Measurements from ENCODE around the gene CACNA1D. TPM values are rescaled to one million over a fixed set of nuclear protein-coding genes. Genes with fewer than 3 reads are reported as not detected.

The CACNA1D gene
- total and polyA plus RNA-seq, 7 experiments from 2014 or later = 0.61 to 2.0 (median 0.70) TPM; not detected in 4

DNA sequence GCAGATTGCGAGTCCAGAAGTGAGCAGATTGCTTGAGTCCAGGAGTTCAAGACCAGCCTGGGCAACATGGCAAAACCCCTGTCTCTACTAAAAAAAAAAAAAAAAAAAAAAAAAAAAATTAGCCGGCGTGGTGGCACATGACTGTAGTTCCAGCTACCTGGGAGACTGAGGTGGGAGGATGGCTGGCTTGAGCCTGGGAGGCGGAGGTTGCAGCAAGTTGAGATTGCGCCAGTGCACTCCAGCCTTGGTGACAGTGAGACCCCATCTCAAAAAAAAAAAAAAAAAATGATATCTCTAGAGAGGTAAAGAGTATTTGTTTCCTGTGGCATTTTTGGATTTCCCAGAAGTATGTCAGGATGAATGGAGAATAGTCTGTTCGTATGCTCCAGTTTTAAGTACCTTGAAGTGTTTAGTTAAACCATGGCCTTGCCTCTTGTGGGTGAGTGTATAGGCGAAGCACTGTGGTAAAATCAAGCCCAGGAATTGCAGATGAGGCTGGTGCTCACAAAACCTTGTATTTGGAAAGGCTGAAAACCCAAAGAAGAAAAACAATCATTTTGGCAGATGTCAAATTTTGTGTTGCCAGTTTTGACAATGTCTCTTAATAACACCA is 5.9 kb downstream of the CACNA1D start:
- Mint-ChIP-seq H3K27me3 (peaks cover 46 to 70% (median 48%) of the 10 kb centered on the region in 5 donors), H3K27ac (no peak overlapping the region), H3K9me3 (no peaks in the 10 kb centered on the region), H3K36me3 (no peaks in the 10 kb centered on the region), H3K4me3 (no peak overlapping the region), H3K4me1 (peaks cover 0 to 10% (median 9%) of the 10 kb centered on the region in 7 donors)
- H3K4me3 ChIP-seq (ENCODE audit: low read length) = no peak overlapping the region
- H3K36me3 ChIP-seq (ENCODE audit: control insufficient read depth in 2 of 3, insufficient read depth in 3 of 3, low read length in 3 of 3) = no peaks in the 10 kb centered on the region
- POLR2A ChIA-PET = no interaction called here
- H3K9me3 ChIP-seq (ENCODE audit: control insufficient read depth in 2 of 3, low read length in 3 of 3) = no peaks in the 10 kb centered on the region
- H3K27ac ChIP-seq (ENCODE audit: low read depth, low read length) = no peak overlapping the region
- CTCF ChIA-PET = no interaction called here
- ATAC-seq = no peak
- H3K27me3 ChIP-seq (ENCODE audit: control insufficient read depth in 2 of 2, insufficient read depth in 2 of 2, low read length in 2 of 2) = peaks cover 0 to 15% of the 10 kb centered on the region in 2 donors
- no peak for DNase-seq
- intact Hi-C loops (cut with micrococcal nuclease) = no loop called here
- H3K4me1 ChIP-seq (ENCODE audit: control insufficient read depth in 2 of 2, insufficient read depth in 2 of 2, low read length in 2 of 2) = no peaks in the 10 kb centered on the region

GRCh38 chr3:53501178-53501577 is 6.8 kb downstream of the CACNA1D start:
- Mint-ChIP-seq H3K4me1 (peaks cover 0 to 5% (median 4%) of the 10 kb centered on the region in 7 donors), H3K27me3 (peaks cover 50 to 70% (median 53%) of the 10 kb centered on the region in 5 donors), H3K4me3 (no peak overlapping the region), H3K9me3 (no peaks in the 10 kb centered on the region), H3K27ac (no peak overlapping the region), H3K36me3 (no peaks in the 10 kb centered on the region)
- intact Hi-C loops (cut with micrococcal nuclease) = no loop called here
- H3K4me3 ChIP-seq (ENCODE audit: low read length) = no peak overlapping the region
- H3K27ac ChIP-seq (ENCODE audit: low read depth, low read length) = no peak overlapping the region
- peaks cover 0 to 10% of the 10 kb centered on the region in 2 donors for H3K27me3 ChIP-seq (ENCODE audit: control insufficient read depth in 2 of 2, insufficient read depth in 2 of 2, low read length in 2 of 2)
- ChIA-PET CTCF (no interaction called here), POLR2A (no interaction called here)
- no peak for ATAC-seq
- H3K36me3 ChIP-seq (ENCODE audit: control insufficient read depth in 2 of 3, insufficient read depth in 3 of 3, low read length in 3 of 3) = no peaks in the 10 kb centered on the region
- H3K4me1 ChIP-seq (ENCODE audit: control insufficient read depth in 2 of 2, insufficient read depth in 2 of 2, low read length in 2 of 2) = no peaks in the 10 kb centered on the region
- DNase-seq = no peak
- no peaks in the 10 kb centered on the region for H3K9me3 ChIP-seq (ENCODE audit: control insufficient read depth in 2 of 3, low read length in 3 of 3)

GRCh38 chr3:53502737-53503136 is 8.3 kb downstream of the CACNA1D start:
- CTCF ChIA-PET = no interaction called here

DNA sequence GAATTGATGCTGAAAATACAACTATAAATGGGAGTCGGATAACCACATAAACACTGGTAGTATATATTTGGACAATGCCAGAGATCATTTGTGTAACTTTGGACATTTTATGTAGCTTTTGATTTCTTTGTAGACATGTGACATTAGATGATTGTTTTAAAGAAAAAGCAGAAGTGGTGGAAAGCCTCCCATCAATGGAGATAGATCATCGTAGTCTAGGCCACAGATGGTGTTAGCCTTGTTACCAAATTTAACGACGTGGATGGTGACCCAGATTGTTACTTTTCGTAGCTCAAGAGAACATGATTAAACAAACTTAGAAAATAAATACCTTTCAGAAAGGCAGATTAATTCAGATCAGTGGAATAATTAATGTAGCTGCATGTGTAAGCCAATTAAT is 8.8 kb downstream of the CACNA1D start:
- ATAC-seq (no peak), DNase-seq (no peak)
- Histone ChIP-seq H3K27me3 (ENCODE audit: control insufficient read depth in 2 of 2, insufficient read depth in 2 of 2, low read length in 2 of 2) (peaks cover 0 to 3% of the 10 kb centered on the region in 2 donors), H3K27ac (ENCODE audit: low read depth, low read length) (no peak overlapping the region), H3K4me1 (ENCODE audit: control insufficient read depth in 2 of 2, insufficient read depth in 2 of 2, low read length in 2 of 2) (no peaks in the 10 kb centered on the region), H3K4me3 (ENCODE audit: low read length) (no peak overlapping the region), H3K9me3 (ENCODE audit: control insufficient read depth in 2 of 3, low read length in 3 of 3) (no peaks in the 10 kb centered on the region), H3K36me3 (ENCODE audit: control insufficient read depth in 2 of 3, insufficient read depth in 3 of 3, low read length in 3 of 3) (no peaks in the 10 kb centered on the region)
- Mint-ChIP-seq H3K4me3 (no peak overlapping the region), H3K27me3 (peaks cover 35 to 58% (median 45%) of the 10 kb centered on the region in 5 donors), H3K9me3 (no peaks in the 10 kb centered on the region), H3K36me3 (no peaks in the 10 kb centered on the region), H3K4me1 (no peaks in the 10 kb centered on the region), H3K27ac (no peak overlapping the region)
- CTCF ChIA-PET = no interaction called here
- intact Hi-C loops (cut with micrococcal nuclease) = no loop called here
- POLR2A ChIA-PET = no interaction called here

More at GRCh38 chr3:53502737-53503136, 8.3 kb downstream of the CACNA1D start:
- Mint-ChIP-seq H3K4me3 (no peak overlapping the region), H3K27ac (no peak overlapping the region), H3K27me3 (peaks cover 37 to 60% (median 47%) of the 10 kb centered on the region in 5 donors), H3K36me3 (no peaks in the 10 kb centered on the region), H3K4me1 (no peaks in the 10 kb centered on the region), H3K9me3 (no peaks in the 10 kb centered on the region)
- POLR2A ChIA-PET = no interaction called here
- H3K27me3 ChIP-seq (ENCODE audit: control insufficient read depth in 2 of 2, insufficient read depth in 2 of 2, low read length in 2 of 2) = peaks cover 0 to 3% of the 10 kb centered on the region in 2 donors
- no peak overlapping the region for H3K4me3 ChIP-seq (ENCODE audit: low read length)
- no peak overlapping the region for H3K27ac ChIP-seq (ENCODE audit: low read depth, low read length)
- ATAC-seq (no peak), DNase-seq (no peak)
- H3K36me3 ChIP-seq (ENCODE audit: control insufficient read depth in 2 of 3, insufficient read depth in 3 of 3, low read length in 3 of 3) = no peaks in the 10 kb centered on the region
- no peaks in the 10 kb centered on the region for H3K4me1 ChIP-seq (ENCODE audit: control insufficient read depth in 2 of 2, insufficient read depth in 2 of 2, low read length in 2 of 2)
- intact Hi-C loops (cut with micrococcal nuclease) = no loop called here
- no peaks in the 10 kb centered on the region for H3K9me3 ChIP-seq (ENCODE audit: control insufficient read depth in 2 of 3, low read length in 3 of 3)

- intact Hi-C loops (cut with micrococcal nuclease) = no loop called here
Measured at GRCh38 chr3:53506110-53506762, 11.8 kb downstream of the CACNA1D start.

GRCh38 chr3:53506763-53507145 is 12.3 kb downstream of the CACNA1D start:
- POLR2A ChIA-PET = interaction anchor here (0.7 kb wide), 1 partner anchor 11 kb away, joined by 3 read pairs; no protein-coding TSS in a partner anchor
- H3K4me3 Mint-ChIP-seq = no peak overlapping the region
- peaks cover 35 to 57% (median 48%) of the 10 kb centered on the region in 5 donors for H3K27me3 Mint-ChIP-seq

More at GRCh38 chr3:53506110-53506762, 11.8 kb downstream of the CACNA1D start:
- Mint-ChIP-seq H3K9me3 (no peaks in the 10 kb centered on the region), H3K27me3 (peaks cover 39 to 58% (median 51%) of the 10 kb centered on the region in 5 donors), H3K4me3 (no peak overlapping the region), H3K27ac (no peak overlapping the region), H3K36me3 (no peaks in the 10 kb centered on the region), H3K4me1 (peaks cover 0 to 3% (median 0%) of the 10 kb centered on the region in 7 donors)
- ChIA-PET CTCF (no interaction called here), POLR2A (no interaction called here)
- Histone ChIP-seq H3K27me3 (ENCODE audit: control insufficient read depth in 2 of 2, insufficient read depth in 2 of 2, low read length in 2 of 2) (peaks cover 0 to 3% of the 10 kb centered on the region in 2 donors), H3K4me1 (ENCODE audit: control insufficient read depth in 2 of 2, insufficient read depth in 2 of 2, low read length in 2 of 2) (no peaks in the 10 kb centered on the region), H3K36me3 (ENCODE audit: control insufficient read depth in 2 of 3, insufficient read depth in 3 of 3, low read length in 3 of 3) (no peaks in the 10 kb centered on the region), H3K4me3 (ENCODE audit: low read length) (no peak overlapping the region), H3K27ac (ENCODE audit: low read depth, low read length) (no peak overlapping the region), H3K9me3 (ENCODE audit: control insufficient read depth in 2 of 3, low read length in 3 of 3) (no peaks in the 10 kb centered on the region)
- no peak for DNase-seq
- ATAC-seq = no peak

GRCh38 chr3:53509494-53509893 is 15.1 kb downstream of the CACNA1D start:
- no peaks in the 10 kb centered on the region for H3K4me1 ChIP-seq (ENCODE audit: control insufficient read depth in 2 of 2, insufficient read depth in 2 of 2, low read length in 2 of 2)
- Mint-ChIP-seq H3K27me3 (peaks cover 32 to 58% (median 51%) of the 10 kb centered on the region in 5 donors), H3K27ac (no peak overlapping the region)

More at GRCh38 chr3:53506763-53507145, 12.3 kb downstream of the CACNA1D start:
- no peaks in the 10 kb centered on the region for H3K9me3 ChIP-seq (ENCODE audit: control insufficient read depth in 2 of 3, low read length in 3 of 3)
- Mint-ChIP-seq H3K4me1 (peaks cover 0 to 3% (median 0%) of the 10 kb centered on the region in 7 donors), H3K27ac (no peak overlapping the region), H3K36me3 (no peaks in the 10 kb centered on the region), H3K9me3 (no peaks in the 10 kb centered on the region)
- no peaks in the 10 kb centered on the region for H3K27me3 ChIP-seq (ENCODE audit: control insufficient read depth in 2 of 2, insufficient read depth in 2 of 2, low read length in 2 of 2)
- ATAC-seq (no peak), DNase-seq (no peak)
- no peak overlapping the region for H3K4me3 ChIP-seq (ENCODE audit: low read length)
- intact Hi-C loops (cut with micrococcal nuclease) = no loop called here
- no peaks in the 10 kb centered on the region for H3K36me3 ChIP-seq (ENCODE audit: control insufficient read depth in 2 of 3, insufficient read depth in 3 of 3, low read length in 3 of 3)
- H3K4me1 ChIP-seq (ENCODE audit: control insufficient read depth in 2 of 2, insufficient read depth in 2 of 2, low read length in 2 of 2) = no peaks in the 10 kb centered on the region
- CTCF ChIA-PET = no interaction called here
- no peak overlapping the region for H3K27ac ChIP-seq (ENCODE audit: low read depth, low read length)

More at GRCh38 chr3:53509494-53509893, 15.1 kb downstream of the CACNA1D start:
- no peak overlapping the region for H3K4me3 ChIP-seq (ENCODE audit: low read length)
- H3K36me3 ChIP-seq (ENCODE audit: control insufficient read depth in 2 of 3, insufficient read depth in 3 of 3, low read length in 3 of 3) = no peaks in the 10 kb centered on the region
- Mint-ChIP-seq H3K9me3 (no peaks in the 10 kb centered on the region), H3K4me3 (no peak overlapping the region), H3K36me3 (no peaks in the 10 kb centered on the region), H3K4me1 (peaks cover 0 to 3% (median 0%) of the 10 kb centered on the region in 7 donors)
- ATAC-seq (no peak), DNase-seq (no peak)
- H3K9me3 ChIP-seq (ENCODE audit: control insufficient read depth in 2 of 3, low read length in 3 of 3) = no peaks in the 10 kb centered on the region
- intact Hi-C loops (cut with micrococcal nuclease) = no loop called here
- POLR2A ChIA-PET = no interaction called here
- no peak overlapping the region for H3K27ac ChIP-seq (ENCODE audit: low read depth, low read length)
- CTCF ChIA-PET = no interaction called here
- no peaks in the 10 kb centered on the region for H3K27me3 ChIP-seq (ENCODE audit: control insufficient read depth in 2 of 2, insufficient read depth in 2 of 2, low read length in 2 of 2)

Data from naive thymus-derived CD4-positive, alpha-beta T cell (primary cell).